ENCODE results near the gene PPIF.
A peak's percentile ranks its signal among the peaks of the same experiment; 100 is the strongest.

DNA sequence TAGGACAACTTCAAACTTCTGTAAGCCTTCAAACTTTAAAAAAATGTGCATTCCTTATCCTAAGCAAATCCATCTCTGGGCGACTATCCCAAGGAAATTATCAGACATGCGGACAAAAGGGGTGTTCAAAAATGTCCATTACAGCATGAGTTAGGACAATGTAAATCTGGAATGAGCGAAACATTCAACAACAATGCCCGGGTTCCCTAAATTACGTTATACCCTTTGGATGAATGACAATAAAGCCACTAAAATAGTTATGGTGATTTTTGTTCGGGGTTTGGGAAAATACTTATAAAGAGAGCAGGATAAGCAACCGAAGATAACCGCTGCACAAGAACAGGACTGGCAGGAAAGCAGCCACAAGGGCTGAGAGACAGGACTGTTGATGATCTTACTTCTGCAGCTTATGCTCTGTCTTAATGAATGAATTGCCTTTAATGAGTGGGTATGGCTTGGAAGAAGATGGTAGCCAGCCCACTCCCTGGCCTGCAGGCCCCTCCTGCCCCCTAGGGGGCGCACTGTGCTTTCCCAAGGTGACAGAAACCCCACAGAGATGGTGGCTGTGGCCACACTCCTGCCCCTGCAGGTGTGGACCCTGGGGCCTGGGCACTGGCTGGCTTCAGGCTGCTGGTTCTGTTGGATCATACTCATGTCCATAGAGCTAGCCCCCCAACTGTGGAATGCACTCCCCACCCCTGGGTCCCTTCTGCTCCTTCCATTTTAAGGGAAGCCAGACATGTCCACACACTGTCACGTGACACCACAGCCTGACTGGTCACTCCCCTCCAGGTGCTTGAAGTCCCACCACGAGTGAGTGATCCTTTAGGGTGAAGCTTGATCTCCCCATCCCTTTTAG is 53.1 kb downstream of the PPIF start:
- TF ChIP-seq CTCF (conservative IDR thresholded peaks at IDR 0.05; ENCODE audit: low read length) (peak; percentile 89), EZH2phosphoT487 (IDR thresholded peaks at IDR 0.05; ENCODE audit: borderline replicate concordance, low read depth, low read length) (no peak)
